GM23338 (cell line): ENCODE measurements around the gene SHISA7. TPM values are rescaled to one million over a fixed set of nuclear protein-coding genes. Genes with fewer than 3 reads are reported as not detected.

Experiments used
- ATAC-seq: fragments of 200-7000 bp; cut with Tn5 transposase; 3 replicates; pipeline ENCODE4 v1.9.1; 2020
- DNase-seq: peaks from one replicate; pipeline ENCODE4 v3.0.0-alpha.2; 2015; ENCODE audit warnings: low spot score
- H2AFZ ChIP-seq: fragments of 200-600 bp; sonication (generic); 2 replicates; pipeline ENCODE4 v1.8.0; 2016; ENCODE audit warnings: antibody characterized with exemption, mild to moderate bottlenecking, moderate library complexity
- H3F3A ChIP-seq: fragments of 200-600 bp; sonication (generic); replicated peaks from 2 replicates; pipeline ENCODE4 v1.8.0; 2017; ENCODE audit warnings: antibody characterized with exemption, mixed run types, low read depth
- H3K27ac ChIP-seq: fragments of 200-600 bp; sonication (generic); 2 replicates; pipeline ENCODE4 v1.6.1; 2016; ENCODE audit warnings: low read depth
- H3K27me3 ChIP-seq: fragments of 200-600 bp; sonication (generic); 2 replicates; pipeline ENCODE4 v1.8.0; 2016; ENCODE audit warnings: mild to moderate bottlenecking, mixed run types, moderate library complexity; ENCODE audit not compliant: insufficient read depth
- H3K36me3 ChIP-seq: fragments of 200-600 bp; sonication (generic); 2 replicates; pipeline ENCODE4 v1.8.0; 2016; ENCODE audit warnings: mild to moderate bottlenecking; ENCODE audit not compliant: insufficient read depth
- H3K4me1 ChIP-seq: fragments of 200-600 bp; sonication (generic); 2 replicates; pipeline ENCODE4 v1.8.0; 2016; ENCODE audit warnings: mild to moderate bottlenecking, moderate library complexity; ENCODE audit not compliant: insufficient read depth
- H3K4me2 ChIP-seq: fragments of 200-600 bp; sonication (generic); 2 replicates; pipeline ENCODE4 v1.7.1; 2017; ENCODE audit warnings: mixed run types
- H3K4me3 ChIP-seq: fragments of 200-600 bp; sonication (generic); 2 replicates; pipeline ENCODE4 v1.6.1; 2016; ENCODE audit warnings: mixed run types
- H3K79me2 ChIP-seq: fragments of 200-600 bp; sonication (generic); replicated peaks from 2 replicates; pipeline ENCODE4 v1.8.0; 2017; ENCODE audit warnings: mild to moderate bottlenecking; ENCODE audit not compliant: insufficient read depth
- H3K9me2 ChIP-seq: fragments of 200-600 bp; sonication (generic); 2 replicates; pipeline ENCODE4 v1.8.0; 2017; ENCODE audit not compliant: insufficient read depth
- H4K20me1 ChIP-seq: fragments of 200-600 bp; sonication (generic); replicated peaks from 2 replicates; pipeline ENCODE4 v1.8.0; 2017; ENCODE audit warnings: mild to moderate bottlenecking; ENCODE audit not compliant: insufficient read depth
- H3K27ac Mint-ChIP-seq: 2 replicates; pipeline ENCODE4 v1.8.0; 2020; ENCODE audit warnings: inconsistent platforms, mild to moderate bottlenecking, moderate library complexity, mixed read lengths
- H3K27me3 Mint-ChIP-seq: 3 replicates; pipeline ENCODE4 v1.8.0; 2022; ENCODE audit warnings: low read depth, mild to moderate bottlenecking, moderate library complexity, mixed read lengths, inconsistent platforms; ENCODE audit not compliant: insufficient read depth, poor library complexity
- H3K36me3 Mint-ChIP-seq: 3 replicates; pipeline ENCODE4 v1.8.0; 2021; ENCODE audit warnings: low read depth, mild to moderate bottlenecking, inconsistent platforms, moderate library complexity, mixed read lengths
- H3K4me1 Mint-ChIP-seq: 3 replicates; pipeline ENCODE4 v1.8.0; 2020; ENCODE audit warnings: mild to moderate bottlenecking, inconsistent platforms, mixed read lengths
- H3K4me3 Mint-ChIP-seq: 3 replicates; pipeline ENCODE4 v1.8.0; 2021; ENCODE audit warnings: moderate library complexity, mild to moderate bottlenecking, inconsistent platforms, mixed read lengths
- H3K9me3 Mint-ChIP-seq: 3 replicates; pipeline ENCODE4 v1.8.0; 2020; ENCODE audit warnings: moderate library complexity, mild to moderate bottlenecking, inconsistent platforms, mixed read lengths
- EZH2 ChIP-seq: fragments of 200-600 bp; sonication (generic); IDR thresholded peaks from one replicate; pipeline ENCODE4 v1.8.0; 2017; ENCODE audit warnings: antibody characterized with exemption, mild to moderate bottlenecking, low read depth; ENCODE audit not compliant: unreplicated experiment
- POLR2AphosphoS5 ChIP-seq: IDR thresholded peaks from 2 replicates; pipeline ENCODE4 v1.6.1; 2016; ENCODE audit warnings: antibody characterized with exemption, low read depth
- STAT1 ChIP-seq: IDR thresholded peaks from one replicate; pipeline ENCODE4 v1.6.1; 2016; ENCODE audit warnings: antibody characterized with exemption; ENCODE audit not compliant: unreplicated experiment
- ZNF114 ChIP-seq: fragments of 250-450 bp; sonication (Bioruptor Pico); IDR thresholded peaks from 2 replicates; pipeline ENCODE4 v1.5.0; 2020; ENCODE audit warnings: mild to moderate bottlenecking, moderate library complexity
- polyA plus RNA-seq: library from polyadenylated mRNA; unstranded; fragments of >200 nt; fragmentation: Nextera tagmentation; extraction: Ambion mirVana; gene quantifications from 2 replicates; pipeline ENCODE4 v1.2.1, GENCODE V29; 2016
- total RNA-seq: library from RNA; depleted of rRNA; stranded (reverse); fragments of >200 nt; shearing (Covaris generic); gene quantifications from 2 replicates; pipeline ENCODE4 v1.2.3, GENCODE V29; 2014
- TF ChIP-seq, protein P1 (sequence below), 2 experiments: fragments of 200-600 bp in 1 of 2; sonication (generic) in 1 of 2; conservative IDR thresholded peaks; 2 replicates each; pipeline versions ENCODE4 v1.5.1 to v1.6.1; 2016 to 2017; ENCODE audit warnings: antibody characterized with exemption in 2 of 2, low read depth in 2 of 2, mild to moderate bottlenecking in 2 of 2, moderate library complexity in 1 of 2
- TF ChIP-seq, protein P2 (sequence below): IDR thresholded peaks from one replicate; pipeline ENCODE4 v1.6.1; 2018; ENCODE audit warnings: antibody characterized with exemption; ENCODE audit not compliant: unreplicated experiment

SHISA7 gene
- total and polyA plus RNA-seq, 2 experiments from 2014 or later, result 0.32 to 1.4 TPM

DNA sequence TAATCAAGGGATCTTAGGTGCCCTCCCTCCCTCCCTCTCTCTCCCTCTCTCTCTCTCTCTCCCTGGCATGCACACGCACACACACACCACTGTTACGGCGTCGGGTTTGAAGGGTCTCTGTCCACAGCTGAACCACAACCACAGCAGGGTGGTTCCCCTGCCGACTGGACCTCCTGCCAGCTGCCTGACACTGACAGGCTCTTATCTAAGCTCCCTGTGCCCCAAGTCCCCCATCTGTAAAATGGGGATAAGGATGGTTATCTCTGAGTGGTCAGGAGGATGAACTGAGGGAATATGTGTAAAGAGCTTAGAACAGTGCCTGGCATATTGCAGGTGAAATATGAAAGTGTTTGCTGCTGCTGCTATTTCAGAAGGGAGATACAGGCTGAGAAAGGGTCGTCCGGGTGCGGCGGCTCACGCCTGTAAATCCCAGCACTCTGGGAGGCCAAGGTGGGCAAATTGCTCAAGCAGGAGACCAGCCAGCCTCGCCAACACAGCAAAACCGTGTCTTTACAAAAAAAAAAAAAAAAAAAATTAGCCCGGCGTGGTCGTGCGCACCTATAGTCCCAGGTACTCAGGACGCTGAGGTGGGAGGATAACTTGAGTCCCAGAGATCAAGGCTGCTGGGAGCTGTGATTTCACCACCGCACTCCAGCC is 852 bp upstream of the SHISA7 start:
- ATAC-seq, result no peak
- no peak for DNase-seq
- TF ChIP-seq EZH2, result peak; percentile 34
- TF ChIP-seq STAT1, result no peak
- Mint-ChIP-seq H3K4me3 (peak overlapping the region; percentile 76; the same call in 2 of the 3 replicates), H3K36me3 (no peaks in the 10 kb centered on the region; the same call in 2 of the 3 replicates), H3K4me1 (peaks cover 22% of the 10 kb centered on the region), H3K27ac (no peak overlapping the region), H3K27me3 (peaks cover 69% of the 10 kb centered on the region), H3K9me3 (no peaks in the 10 kb centered on the region; the same call in none of the 3 replicates)
- Histone ChIP-seq H3K4me3 (peak overlapping the region; percentile 54; the same call in 1 of the 2 replicates), H3K79me2 (no peaks in the 10 kb centered on the region), H3K4me1 (peaks cover 12% of the 10 kb centered on the region; the same call in 1 of the 2 replicates), H3K9me2 (no peaks in the 10 kb centered on the region), H3K4me2 (peak overlapping the region; percentile 77; the same call in 1 of the 2 replicates), H3K36me3 (no peaks in the 10 kb centered on the region), H4K20me1 (no peaks in the 10 kb centered on the region), H2AFZ (no peak overlapping the region), H3F3A (peaks cover 14% of the 10 kb centered on the region), H3K27ac (no peak overlapping the region), H3K27me3 (peaks cover 88% of the 10 kb centered on the region)

DNA sequence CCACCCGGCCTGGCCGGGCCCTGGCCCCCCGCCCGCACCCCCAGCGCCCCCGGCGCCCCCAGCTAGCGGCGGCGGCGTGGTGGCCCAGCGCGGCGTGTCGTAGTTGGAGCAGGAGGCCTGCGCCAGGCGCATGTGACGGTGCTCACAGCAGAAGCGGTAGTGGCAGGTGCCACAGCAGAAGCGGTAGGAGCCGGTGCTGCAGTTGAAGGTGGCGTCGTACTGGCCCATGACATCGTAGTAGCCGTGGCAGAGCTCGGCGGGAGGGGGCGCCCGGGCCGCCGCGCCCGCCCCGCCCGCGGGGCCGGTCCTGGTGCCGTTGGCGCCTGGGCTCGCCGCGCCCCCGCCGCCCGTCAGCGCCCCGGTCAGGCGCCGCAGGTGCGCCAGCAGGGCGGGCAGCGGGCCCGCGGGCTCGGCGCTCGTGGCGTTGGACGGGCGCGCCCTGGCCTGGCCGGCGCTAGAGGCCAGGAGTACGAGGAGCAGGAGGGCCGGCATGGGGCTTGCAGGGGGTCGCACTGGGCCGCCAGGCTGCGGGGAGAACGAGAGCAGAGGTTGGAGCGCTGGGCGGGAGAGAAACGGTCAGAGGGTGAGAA is 633 bp downstream of the SHISA7 start:
- peaks cover 81% of the 10 kb centered on the region for H3K27me3 Mint-ChIP-seq

More for the DNA sequence above, 633 bp downstream of the SHISA7 start:
- Histone ChIP-seq H4K20me1 (no peaks in the 10 kb centered on the region), H3K4me1 (peaks cover 12% of the 10 kb centered on the region; the same call in 1 of the 2 replicates), H3K36me3 (no peaks in the 10 kb centered on the region), H3K79me2 (no peaks in the 10 kb centered on the region), H3K4me2 (peak overlapping the region; percentile 87), H3K27ac (no peak overlapping the region), H3K9me2 (no peaks in the 10 kb centered on the region), H3K27me3 (peaks cover 92% of the 10 kb centered on the region), H2AFZ (no peak overlapping the region), H3F3A (peaks cover 14% of the 10 kb centered on the region), H3K4me3 (peak overlapping the region; percentile 67)
- Mint-ChIP-seq H3K9me3 (no peaks in the 10 kb centered on the region; the same call in none of the 3 replicates), H3K4me3 (peak overlapping the region; percentile 76), H3K4me1 (peaks cover 23% of the 10 kb centered on the region), H3K36me3 (no peaks in the 10 kb centered on the region; the same call in 2 of the 3 replicates), H3K27ac (no peak overlapping the region)
- TF ChIP-seq ZNF114 (CRISPR knock-in tag) (no peak), POLR2AphosphoS5 (no peak)
- TF ChIP-seq, protein P1, sequence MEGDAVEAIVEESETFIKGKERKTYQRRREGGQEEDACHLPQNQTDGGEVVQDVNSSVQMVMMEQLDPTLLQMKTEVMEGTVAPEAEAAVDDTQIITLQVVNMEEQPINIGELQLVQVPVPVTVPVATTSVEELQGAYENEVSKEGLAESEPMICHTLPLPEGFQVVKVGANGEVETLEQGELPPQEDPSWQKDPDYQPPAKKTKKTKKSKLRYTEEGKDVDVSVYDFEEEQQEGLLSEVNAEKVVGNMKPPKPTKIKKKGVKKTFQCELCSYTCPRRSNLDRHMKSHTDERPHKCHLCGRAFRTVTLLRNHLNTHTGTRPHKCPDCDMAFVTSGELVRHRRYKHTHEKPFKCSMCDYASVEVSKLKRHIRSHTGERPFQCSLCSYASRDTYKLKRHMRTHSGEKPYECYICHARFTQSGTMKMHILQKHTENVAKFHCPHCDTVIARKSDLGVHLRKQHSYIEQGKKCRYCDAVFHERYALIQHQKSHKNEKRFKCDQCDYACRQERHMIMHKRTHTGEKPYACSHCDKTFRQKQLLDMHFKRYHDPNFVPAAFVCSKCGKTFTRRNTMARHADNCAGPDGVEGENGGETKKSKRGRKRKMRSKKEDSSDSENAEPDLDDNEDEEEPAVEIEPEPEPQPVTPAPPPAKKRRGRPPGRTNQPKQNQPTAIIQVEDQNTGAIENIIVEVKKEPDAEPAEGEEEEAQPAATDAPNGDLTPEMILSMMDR (conservative IDR thresholded peaks at IDR 0.05; ENCODE audit: low read depth in 2 of 2), result no peak; a peak in 1 of 4 replicates
- TF ChIP-seq, protein P2, sequence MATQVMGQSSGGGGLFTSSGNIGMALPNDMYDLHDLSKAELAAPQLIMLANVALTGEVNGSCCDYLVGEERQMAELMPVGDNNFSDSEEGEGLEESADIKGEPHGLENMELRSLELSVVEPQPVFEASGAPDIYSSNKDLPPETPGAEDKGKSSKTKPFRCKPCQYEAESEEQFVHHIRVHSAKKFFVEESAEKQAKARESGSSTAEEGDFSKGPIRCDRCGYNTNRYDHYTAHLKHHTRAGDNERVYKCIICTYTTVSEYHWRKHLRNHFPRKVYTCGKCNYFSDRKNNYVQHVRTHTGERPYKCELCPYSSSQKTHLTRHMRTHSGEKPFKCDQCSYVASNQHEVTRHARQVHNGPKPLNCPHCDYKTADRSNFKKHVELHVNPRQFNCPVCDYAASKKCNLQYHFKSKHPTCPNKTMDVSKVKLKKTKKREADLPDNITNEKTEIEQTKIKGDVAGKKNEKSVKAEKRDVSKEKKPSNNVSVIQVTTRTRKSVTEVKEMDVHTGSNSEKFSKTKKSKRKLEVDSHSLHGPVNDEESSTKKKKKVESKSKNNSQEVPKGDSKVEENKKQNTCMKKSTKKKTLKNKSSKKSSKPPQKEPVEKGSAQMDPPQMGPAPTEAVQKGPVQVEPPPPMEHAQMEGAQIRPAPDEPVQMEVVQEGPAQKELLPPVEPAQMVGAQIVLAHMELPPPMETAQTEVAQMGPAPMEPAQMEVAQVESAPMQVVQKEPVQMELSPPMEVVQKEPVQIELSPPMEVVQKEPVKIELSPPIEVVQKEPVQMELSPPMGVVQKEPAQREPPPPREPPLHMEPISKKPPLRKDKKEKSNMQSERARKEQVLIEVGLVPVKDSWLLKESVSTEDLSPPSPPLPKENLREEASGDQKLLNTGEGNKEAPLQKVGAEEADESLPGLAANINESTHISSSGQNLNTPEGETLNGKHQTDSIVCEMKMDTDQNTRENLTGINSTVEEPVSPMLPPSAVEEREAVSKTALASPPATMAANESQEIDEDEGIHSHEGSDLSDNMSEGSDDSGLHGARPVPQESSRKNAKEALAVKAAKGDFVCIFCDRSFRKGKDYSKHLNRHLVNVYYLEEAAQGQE, result no peak
- peak; percentile 2; the same call in 2 of the 3 replicates for ATAC-seq
- DNase-seq, result peak; percentile 62
